Natural killer cell (primary cell): ENCODE measurements around the gene DMBX1. TPM values are rescaled to one million over a fixed set of nuclear protein-coding genes. Genes with fewer than 3 reads are reported as not detected.
A peak's percentile ranks its signal among the peaks of the same experiment; 100 is the strongest.

Experiments used
- ATAC-seq, 3 donors: fragments of 150-1000 bp in 2 of 3; fragments of 200-7000 bp in 1 of 3; cut with Tn5 transposase; 1 replicate in 1 of 3; 2 replicates in 2 of 3; pipeline ENCODE4 v1.10.0; 2021; ENCODE audit warnings: mild to moderate bottlenecking in 2 of 3, moderate library complexity in 2 of 3
- DNase-seq, 2 donors: peaks; one replicate each; pipeline versions ENCODE4 v3.0.0 to v3.0.0-alpha.2; 2013 to 2021; ENCODE audit warnings: mixed read lengths in 1 of 2
- H3K27ac ChIP-seq: one replicate; pipeline ENCODE4 v1.5.1; 2013; ENCODE audit warnings: mild to moderate bottlenecking, low read length
- H3K27me3 ChIP-seq: one replicate; pipeline ENCODE4 v1.6.1; 2013; ENCODE audit warnings: low read length; ENCODE audit not compliant: control insufficient read depth, insufficient read depth
- H3K36me3 ChIP-seq: one replicate; pipeline ENCODE4 v1.6.1; 2013; ENCODE audit warnings: low read length; ENCODE audit not compliant: control insufficient read depth, insufficient read depth
- H3K4me1 ChIP-seq: one replicate; pipeline ENCODE4 v1.6.1; 2013; ENCODE audit warnings: low read length; ENCODE audit not compliant: control insufficient read depth, insufficient read depth
- H3K4me3 ChIP-seq: one replicate; pipeline ENCODE4 v1.5.1; 2013; ENCODE audit warnings: low read length
- H3K9me3 ChIP-seq: one replicate; pipeline ENCODE4 v1.6.1; 2013; ENCODE audit warnings: low read length; ENCODE audit not compliant: control insufficient read depth, insufficient read depth
- H3K27ac Mint-ChIP-seq, 2 donors: one replicate each; pipeline ENCODE4 v1.8.0; 2022; ENCODE audit warnings: mild to moderate bottlenecking in 2 of 2, mixed read lengths in 2 of 2, moderate library complexity in 1 of 2
- H3K27me3 Mint-ChIP-seq, 2 donors: one replicate each; pipeline ENCODE4 v1.8.0; 2022; ENCODE audit warnings: low read depth in 2 of 2, mixed read lengths in 2 of 2
- H3K36me3 Mint-ChIP-seq: one replicate; pipeline ENCODE4 v1.8.0; 2022; ENCODE audit warnings: mixed read lengths
- H3K4me1 Mint-ChIP-seq, 2 donors: one replicate each; pipeline ENCODE4 v1.8.0; 2022; ENCODE audit warnings: mixed read lengths in 2 of 2
- H3K4me3 Mint-ChIP-seq: one replicate; pipeline ENCODE4 v1.8.0; 2022; ENCODE audit warnings: mild to moderate bottlenecking, moderate library complexity, mixed read lengths
- H3K9me3 Mint-ChIP-seq, 2 donors: one replicate each; pipeline ENCODE4 v1.8.0; 2022; ENCODE audit warnings: mixed read lengths in 2 of 2
- CTCF ChIP-seq: fragments of 200-600 bp; IDR thresholded peaks from one replicate; pipeline ENCODE4 v1.8.0; 2022; ENCODE audit warnings: antibody characterized with exemption
- WGBS: methylation state at CpG from one replicate; pipeline ENCODE4 v1.1.7; 2013; ENCODE audit warnings: missing lambda C conversion rate; ENCODE audit not compliant: insufficient coverage; 5-methylcytosine and 5-hydroxymethylcytosine counted together
- intact Hi-C: fragments of 100-400 bp; cut with micrococcal nuclease; formaldehyde crosslinking; loops from one replicate; pipeline ENCODE4 v1.14.2; 2022
- total RNA-seq, 4 donors: library from RNA; stranded (reverse); fragments of 120-200 nt in 1 of 4; gene quantifications; one replicate each; pipeline versions ENCODE4 v1.2.3 to v1.2.4, GENCODE V29; 2013 to 2022

Gene DMBX1
- total RNA-seq, 3 donors from 2014 or later (not counting 1 experiment from before 2014, with no cell fraction given) = not detected

GRCh38 chr1:46530311-46530710 is 40.7 kb downstream of the DMBX1 start:
- Histone ChIP-seq H3K27me3 (peaks cover 6% of the 10 kb centered on the region), H3K36me3 (no peaks in the 10 kb centered on the region), H3K4me3 (no peak overlapping the region), H3K9me3 (no peaks in the 10 kb centered on the region), H3K4me1 (peaks cover 13% of the 10 kb centered on the region), H3K27ac (no peak overlapping the region)
- Mint-ChIP-seq H3K36me3 (no peaks in the 10 kb centered on the region), H3K9me3 (no peaks in the 10 kb centered on the region), H3K27ac (no peak overlapping the region), H3K27me3 (peaks cover 22 to 25% of the 10 kb centered on the region in 2 donors), H3K4me3 (peak overlapping the region; percentile 9), H3K4me1 (peaks cover 5 to 6% of the 10 kb centered on the region in 2 donors)
- DNase-seq = no peak
- no peak for TF ChIP-seq CTCF
- ATAC-seq = no peak
- intact Hi-C loops = no loop called here
- 82% methylated on average over 3 of the region's 3 CpGs for WGBS

- Histone ChIP-seq H3K27me3 (peaks cover 6% of the 10 kb centered on the region), H3K36me3 (no peaks in the 10 kb centered on the region), H3K9me3 (no peaks in the 10 kb centered on the region), H3K4me3 (no peak overlapping the region), H3K4me1 (peaks cover 13% of the 10 kb centered on the region), H3K27ac (no peak overlapping the region)
- Mint-ChIP-seq H3K4me3 (peak overlapping the region; percentile 68), H3K27me3 (peaks cover 21 to 22% of the 10 kb centered on the region in 2 donors), H3K36me3 (no peaks in the 10 kb centered on the region), H3K27ac (no peak overlapping the region), H3K4me1 (peaks cover 5 to 6% of the 10 kb centered on the region in 2 donors), H3K9me3 (no peaks in the 10 kb centered on the region)
- intact Hi-C loops = no loop called here
- ATAC-seq (no peak), DNase-seq (no peak)
- WGBS = 83% methylated on average over 4 of the region's 6 CpGs
- TF ChIP-seq CTCF = no peak
These were observed 41.3 kb downstream of the DMBX1 start for GRCh38 chr1:46530791-46531409.

- peaks cover 5 to 6% of the 10 kb centered on the region in 2 donors for H3K4me1 Mint-ChIP-seq
- H3K27ac Mint-ChIP-seq = no peak overlapping the region
- ATAC-seq = no peak
- no peak for TF ChIP-seq CTCF
- no peak for DNase-seq
- Histone ChIP-seq H3K4me3 (no peak overlapping the region), H3K4me1 (peaks cover 13% of the 10 kb centered on the region), H3K9me3 (no peaks in the 10 kb centered on the region), H3K36me3 (no peaks in the 10 kb centered on the region), H3K27me3 (peaks cover 6% of the 10 kb centered on the region), H3K27ac (no peak overlapping the region)
- intact Hi-C loops = no loop called here
- H3K36me3 Mint-ChIP-seq = no peaks in the 10 kb centered on the region
- H3K27me3 Mint-ChIP-seq = peaks cover 26 to 30% of the 10 kb centered on the region in 2 donors
- WGBS = 68% methylated on average over 3 of the region's 3 CpGs
- H3K4me3 Mint-ChIP-seq = peak overlapping the region; percentile 28
- no peaks in the 10 kb centered on the region for H3K9me3 Mint-ChIP-seq
These were observed 42.5 kb downstream of the DMBX1 start for GRCh38 chr1:46532095-46532494.
